Measurements from ENCODE around the gene HIPK2. TPM values are rescaled to one million over a fixed set of nuclear protein-coding genes. Genes with fewer than 3 reads are reported as not detected.
A peak's percentile ranks its signal among the peaks of the same experiment; 100 is the strongest.

The HIPK2 gene
- total and polyA plus RNA-seq, 2 experiments from 2014 or later, result 18.2 to 22.9 TPM

DNA sequence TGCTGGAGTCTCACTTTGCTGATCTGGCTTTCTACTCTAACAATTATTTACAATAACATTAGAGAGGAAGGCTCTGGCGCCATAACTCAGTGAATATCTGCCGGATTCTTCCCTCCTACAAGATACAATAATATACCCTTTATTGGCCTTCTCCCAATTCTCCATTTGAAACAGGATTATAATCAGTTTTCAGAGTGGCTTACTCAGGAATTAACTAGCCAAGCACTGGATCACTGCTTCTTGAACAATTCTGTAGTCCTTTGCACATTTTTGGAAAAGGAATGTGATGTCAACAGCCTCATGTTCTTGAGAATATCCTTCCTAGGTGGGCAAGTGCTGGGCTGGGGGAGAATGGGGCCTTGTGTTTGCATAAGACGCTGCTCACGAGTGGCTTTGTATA is 125.9 kb downstream of the HIPK2 start:
- H4K20me1 ChIP-seq (ENCODE audit: insufficient read depth, poor library complexity, severe bottlenecking), result no peaks in the 10 kb centered on the region
- no peak for DNase-seq (ENCODE audit: low spot score)
- no peaks in the 10 kb centered on the region for H3K9me2 ChIP-seq (replicated peaks; ENCODE audit: insufficient read depth)
- no peaks in the 10 kb centered on the region for H3K36me3 ChIP-seq (replicated peaks; ENCODE audit: insufficient read depth, low read depth)
- no peaks in the 10 kb centered on the region for H3K27me3 ChIP-seq
- H3K79me2 ChIP-seq, result peaks cover 45% of the 10 kb centered on the region
- peaks cover 27% of the 10 kb centered on the region for H3K4me1 ChIP-seq (ENCODE audit: insufficient read depth)
- H2AFZ ChIP-seq, result no peak overlapping the region
- H3K27ac ChIP-seq, result peak overlapping the region; percentile 47
- WGBS (ENCODE audit: low lambda C conversion rate, missing lambda C conversion rate), result 55% methylated on average over 4 of the region's 4 CpGs
- H3K4me3 ChIP-seq, result no peak overlapping the region
- H3K4me2 ChIP-seq, result no peak overlapping the region
- H3K9me3 ChIP-seq (ENCODE audit: low read depth), result no peaks in the 10 kb centered on the region
- TF ChIP-seq CTCF (IDR thresholded peaks at IDR 0.05; ENCODE audit: poor library complexity) (no peak), EZH2phosphoT487 (IDR thresholded peaks at IDR 0.05; ENCODE audit: low read depth, severe bottlenecking, unreplicated experiment) (no peak), EZH2 (IDR thresholded peaks at IDR 0.05; ENCODE audit: borderline replicate concordance) (no peak)

DNA sequence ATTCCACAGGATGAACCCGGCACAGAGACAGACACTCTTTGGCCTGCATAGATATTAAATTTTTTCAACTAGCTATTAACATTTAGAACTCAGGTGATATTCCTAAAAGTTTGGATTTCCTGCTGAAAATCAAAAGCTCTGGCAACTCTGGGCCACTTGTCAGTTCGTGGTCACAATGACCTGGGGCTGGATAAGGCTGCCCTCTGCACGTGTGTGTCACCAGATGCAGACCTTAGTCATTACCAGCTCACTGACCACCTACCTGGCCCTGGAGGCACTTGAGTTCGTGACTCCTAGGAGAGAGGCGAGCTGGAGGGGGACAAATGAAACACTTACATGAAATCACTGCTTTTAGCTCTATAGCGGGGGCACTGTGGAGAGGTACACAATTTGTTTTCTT is 126.5 kb downstream of the HIPK2 start:
- DNase-seq (ENCODE audit: low spot score), result no peak
- no peak overlapping the region for H3K27ac ChIP-seq
- H4K20me1 ChIP-seq (ENCODE audit: insufficient read depth, poor library complexity, severe bottlenecking), result no peaks in the 10 kb centered on the region
- no peaks in the 10 kb centered on the region for H3K36me3 ChIP-seq (replicated peaks; ENCODE audit: insufficient read depth, low read depth)
- WGBS (ENCODE audit: low lambda C conversion rate, missing lambda C conversion rate), result 76% methylated on average over 6 of the region's 6 CpGs
- no peaks in the 10 kb centered on the region for H3K27me3 ChIP-seq
- H3K79me2 ChIP-seq, result peaks cover 47% of the 10 kb centered on the region
- no peaks in the 10 kb centered on the region for H3K9me2 ChIP-seq (replicated peaks; ENCODE audit: insufficient read depth)
- TF ChIP-seq EZH2 (IDR thresholded peaks at IDR 0.05; ENCODE audit: borderline replicate concordance) (no peak), EZH2phosphoT487 (IDR thresholded peaks at IDR 0.05; ENCODE audit: low read depth, severe bottlenecking, unreplicated experiment) (no peak), CTCF (IDR thresholded peaks at IDR 0.05; ENCODE audit: poor library complexity) (no peak)
- no peak overlapping the region for H3K4me3 ChIP-seq
- peaks cover 27% of the 10 kb centered on the region for H3K4me1 ChIP-seq (ENCODE audit: insufficient read depth)
- H3K9me3 ChIP-seq (ENCODE audit: low read depth), result no peaks in the 10 kb centered on the region
- no peak overlapping the region for H3K4me2 ChIP-seq
- H2AFZ ChIP-seq, result no peak overlapping the region

DNA sequence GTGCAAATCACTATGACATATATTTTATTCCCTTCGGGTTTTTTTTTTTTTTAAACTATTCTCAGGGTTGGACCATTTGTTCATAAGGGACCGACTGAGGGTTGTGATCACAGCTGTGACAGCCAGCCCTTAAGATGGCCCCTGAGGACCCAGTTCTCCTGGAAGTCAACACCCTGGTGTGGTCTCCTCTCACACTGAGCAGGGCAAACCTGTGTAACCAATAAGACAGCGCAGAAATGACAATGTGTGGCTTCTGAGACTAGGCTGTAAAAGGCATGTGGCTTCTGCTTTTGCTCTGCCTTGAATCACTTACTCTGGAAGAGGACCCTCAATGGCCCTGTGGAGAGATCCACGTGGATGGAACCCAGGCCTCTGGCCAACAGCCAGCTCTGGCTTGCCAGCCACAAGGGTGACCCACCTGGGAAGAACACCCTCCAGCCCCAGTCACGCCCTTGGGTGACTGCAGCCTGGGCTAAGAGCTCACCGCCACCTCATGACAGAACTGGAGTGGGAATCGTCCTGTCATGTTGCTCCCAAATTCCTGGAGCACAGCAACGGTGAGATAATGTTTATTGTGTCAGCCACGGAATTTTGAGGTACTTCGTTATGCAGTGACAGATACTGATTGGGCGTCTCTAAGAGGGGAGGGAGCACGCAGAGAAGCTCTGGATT is 127.2 kb downstream of the HIPK2 start:
- H2AFZ ChIP-seq, result no peak overlapping the region
- H3K79me2 ChIP-seq, result peaks cover 47% of the 10 kb centered on the region
- H3K4me1 ChIP-seq (ENCODE audit: insufficient read depth), result peaks cover 27% of the 10 kb centered on the region
- no peaks in the 10 kb centered on the region for H3K9me2 ChIP-seq (replicated peaks; ENCODE audit: insufficient read depth)
- H3K9me3 ChIP-seq (ENCODE audit: low read depth), result no peaks in the 10 kb centered on the region
- H4K20me1 ChIP-seq (ENCODE audit: insufficient read depth, poor library complexity, severe bottlenecking), result no peaks in the 10 kb centered on the region
- no peak overlapping the region for H3K4me3 ChIP-seq
- TF ChIP-seq EZH2 (IDR thresholded peaks at IDR 0.05; ENCODE audit: borderline replicate concordance), result no peak
- TF ChIP-seq EZH2phosphoT487 (IDR thresholded peaks at IDR 0.05; ENCODE audit: low read depth, severe bottlenecking, unreplicated experiment), result no peak
- TF ChIP-seq CTCF (IDR thresholded peaks at IDR 0.05; ENCODE audit: poor library complexity), result no peak
- no peaks in the 10 kb centered on the region for H3K36me3 ChIP-seq (replicated peaks; ENCODE audit: insufficient read depth, low read depth)
- no peak overlapping the region for H3K4me2 ChIP-seq
- no peak overlapping the region for H3K27ac ChIP-seq
- WGBS (ENCODE audit: low lambda C conversion rate, missing lambda C conversion rate), result 91% methylated on average over 12 of the region's 12 CpGs
- H3K27me3 ChIP-seq, result no peaks in the 10 kb centered on the region
- no peak for DNase-seq (ENCODE audit: low spot score)

Data from hepatocyte (in vitro differentiated cells).